Natural killer cell treated with Interleukin-12 subunit alpha and Interleukin-12 subunit beta and Interleukin-15 and Interleukin-18, amount 100 ng/mL, for 72 hours (primary cell): ENCODE results near the gene BRINP3. TPM values are rescaled to one million over a fixed set of nuclear protein-coding genes. Genes with fewer than 3 reads are reported as not detected.

Source experiments
- ATAC-seq, 2 donors: fragments of 150-1000 bp; cut with Tn5 transposase in 1 of 2; sonication (Bioruptor Pico), chemical (Tn5 transposase) in 1 of 2; 2 replicates each; pipeline ENCODE4 v1.10.0; 2021
- DNase-seq: peaks from one replicate; pipeline ENCODE4 v3.0.0; 2022; ENCODE audit warnings: low spot score
- H3K27ac Mint-ChIP-seq, 2 donors: 1 replicate in 1 of 2; 2 replicates in 1 of 2; pipeline ENCODE4 v1.8.0; 2022; ENCODE audit warnings: mixed read lengths in 2 of 2, mild to moderate bottlenecking in 1 of 2, moderate library complexity in 1 of 2
- H3K27me3 Mint-ChIP-seq, 2 donors: 1 replicate in 1 of 2; 2 replicates in 1 of 2; pipeline ENCODE4 v1.8.0; 2022; ENCODE audit warnings: mixed read lengths in 2 of 2
- H3K36me3 Mint-ChIP-seq: one replicate; pipeline ENCODE4 v1.8.0; 2022; ENCODE audit warnings: mixed read lengths
- H3K4me1 Mint-ChIP-seq, 2 donors: 1 replicate in 1 of 2; 2 replicates in 1 of 2; pipeline ENCODE4 v1.8.0; 2022; ENCODE audit warnings: low read depth in 2 of 2, mixed read lengths in 2 of 2, mild to moderate bottlenecking in 1 of 2
- H3K4me3 Mint-ChIP-seq: one replicate; pipeline ENCODE4 v1.8.0; 2022; ENCODE audit warnings: mixed read lengths
- H3K9me3 Mint-ChIP-seq: 2 replicates; pipeline ENCODE4 v1.8.0; 2022; ENCODE audit warnings: mixed read lengths
- total RNA-seq, 2 donors: library from RNA; stranded (reverse); gene quantifications; one replicate each; pipeline ENCODE4 v1.2.3, GENCODE V29; 2022

Gene BRINP3
- total RNA-seq, 2 donors from 2014 or later = not detected

GRCh38 chr1:190259424-190259823, 218.2 kb downstream of the BRINP3 start:
- Mint-ChIP-seq H3K4me1 (no peaks in the 10 kb centered on the region), H3K36me3 (peaks cover 14% of the 10 kb centered on the region), H3K4me3 (no peak overlapping the region), H3K27ac (no peak overlapping the region), H3K9me3 (peaks cover 20% of the 10 kb centered on the region), H3K27me3 (no peaks in the 10 kb centered on the region)
- DNase-seq (no peak), ATAC-seq (no peak)

- Mint-ChIP-seq H3K27me3 (no peaks in the 10 kb centered on the region), H3K4me3 (no peak overlapping the region), H3K27ac (no peak overlapping the region), H3K36me3 (peaks cover 14% of the 10 kb centered on the region), H3K9me3 (peaks cover 25% of the 10 kb centered on the region), H3K4me1 (no peaks in the 10 kb centered on the region)
- DNase-seq = no peak
- ATAC-seq = no peak
These were observed 219.7 kb downstream of the BRINP3 start for GRCh38 chr1:190258003-190258402.

GRCh38 chr1:190252046-190252445, 225.6 kb downstream of the BRINP3 start:
- no peak overlapping the region for H3K4me3 Mint-ChIP-seq

GRCh38 chr1:190250368-190250767, 227.3 kb downstream of the BRINP3 start:
- Mint-ChIP-seq H3K4me3 (no peak overlapping the region), H3K4me1 (no peaks in the 10 kb centered on the region), H3K27ac (no peak overlapping the region), H3K27me3 (no peaks in the 10 kb centered on the region), H3K9me3 (peaks cover 16% of the 10 kb centered on the region), H3K36me3 (peaks cover 6% of the 10 kb centered on the region)
- no peak for ATAC-seq
- DNase-seq = no peak

More at GRCh38 chr1:190252046-190252445, 225.6 kb downstream of the BRINP3 start:
- H3K27me3 Mint-ChIP-seq = no peaks in the 10 kb centered on the region
- H3K9me3 Mint-ChIP-seq = peaks cover 25% of the 10 kb centered on the region
- DNase-seq (no peak), ATAC-seq (no peak)
- no peak overlapping the region for H3K27ac Mint-ChIP-seq
- no peaks in the 10 kb centered on the region for H3K4me1 Mint-ChIP-seq
- H3K36me3 Mint-ChIP-seq = peaks cover 16% of the 10 kb centered on the region

GRCh38 chr1:190244406-190244805, 233.3 kb downstream of the BRINP3 start:
- Mint-ChIP-seq H3K36me3 (peaks cover 5% of the 10 kb centered on the region), H3K4me1 (no peaks in the 10 kb centered on the region), H3K4me3 (no peak overlapping the region), H3K27me3 (no peaks in the 10 kb centered on the region), H3K27ac (no peak overlapping the region), H3K9me3 (peaks cover 6% of the 10 kb centered on the region)
- no peak for DNase-seq
- no peak for ATAC-seq

GRCh38 chr1:190243056-190243455, 234.6 kb downstream of the BRINP3 start:
- no peak overlapping the region for H3K27ac Mint-ChIP-seq
- H3K4me3 Mint-ChIP-seq = no peak overlapping the region
- H3K36me3 Mint-ChIP-seq = peaks cover 5% of the 10 kb centered on the region
- ATAC-seq (no peak), DNase-seq (no peak)
- no peaks in the 10 kb centered on the region for H3K27me3 Mint-ChIP-seq
- H3K9me3 Mint-ChIP-seq = peaks cover 10% of the 10 kb centered on the region
- no peaks in the 10 kb centered on the region for H3K4me1 Mint-ChIP-seq

GRCh38 chr1:190226006-190226405, 251.7 kb downstream of the BRINP3 start:
- Mint-ChIP-seq H3K9me3 (peaks cover 21% of the 10 kb centered on the region), H3K4me1 (no peaks in the 10 kb centered on the region), H3K27ac (no peak overlapping the region), H3K27me3 (no peaks in the 10 kb centered on the region), H3K36me3 (peaks cover 3% of the 10 kb centered on the region), H3K4me3 (no peak overlapping the region)
- DNase-seq = no peak
- ATAC-seq = no peak

GRCh38 chr1:190212450-190212849, 265.2 kb downstream of the BRINP3 start:
- DNase-seq (no peak), ATAC-seq (no peak)
- Mint-ChIP-seq H3K36me3 (no peaks in the 10 kb centered on the region), H3K27me3 (no peaks in the 10 kb centered on the region), H3K27ac (no peak overlapping the region), H3K9me3 (peaks cover 5% of the 10 kb centered on the region), H3K4me3 (no peak overlapping the region), H3K4me1 (no peaks in the 10 kb centered on the region)

- Mint-ChIP-seq H3K4me3 (no peak overlapping the region), H3K4me1 (no peaks in the 10 kb centered on the region), H3K36me3 (peaks cover 4% of the 10 kb centered on the region), H3K27ac (no peak overlapping the region), H3K9me3 (peaks cover 11% of the 10 kb centered on the region), H3K27me3 (no peaks in the 10 kb centered on the region)
- no peak for ATAC-seq
- DNase-seq = no peak
These were observed 269.9 kb downstream of the BRINP3 start for GRCh38 chr1:190207733-190208132.

GRCh38 chr1:190205713-190206112, 272.0 kb downstream of the BRINP3 start:
- ATAC-seq (no peak), DNase-seq (no peak)
- Mint-ChIP-seq H3K9me3 (peaks cover 14% of the 10 kb centered on the region), H3K27me3 (no peaks in the 10 kb centered on the region), H3K27ac (no peak overlapping the region), H3K4me1 (no peaks in the 10 kb centered on the region), H3K36me3 (peaks cover 9% of the 10 kb centered on the region), H3K4me3 (no peak overlapping the region)

GRCh38 chr1:190196020-190196419, 281.6 kb downstream of the BRINP3 start:
- H3K27ac Mint-ChIP-seq = no peak overlapping the region
- H3K4me1 Mint-ChIP-seq = no peaks in the 10 kb centered on the region
- H3K27me3 Mint-ChIP-seq = no peaks in the 10 kb centered on the region
- ATAC-seq = no peak
- peaks cover 17% of the 10 kb centered on the region for H3K36me3 Mint-ChIP-seq
- peaks cover 22% of the 10 kb centered on the region for H3K9me3 Mint-ChIP-seq
- no peak overlapping the region for H3K4me3 Mint-ChIP-seq
- no peak for DNase-seq

- DNase-seq (no peak), ATAC-seq (no peak)
- H3K27me3 Mint-ChIP-seq = no peaks in the 10 kb centered on the region
- peaks cover 11% of the 10 kb centered on the region for H3K9me3 Mint-ChIP-seq
- no peak overlapping the region for H3K4me3 Mint-ChIP-seq
- no peaks in the 10 kb centered on the region for H3K4me1 Mint-ChIP-seq
- no peak overlapping the region for H3K27ac Mint-ChIP-seq
- H3K36me3 Mint-ChIP-seq = peaks cover 7% of the 10 kb centered on the region
These were observed 284.1 kb downstream of the BRINP3 start for GRCh38 chr1:190193508-190194115.

- no peak for ATAC-seq
- no peaks in the 10 kb centered on the region for H3K27me3 Mint-ChIP-seq
- H3K27ac Mint-ChIP-seq = no peak overlapping the region
- no peak for DNase-seq
- no peak overlapping the region for H3K4me3 Mint-ChIP-seq
- H3K4me1 Mint-ChIP-seq = no peaks in the 10 kb centered on the region
- H3K9me3 Mint-ChIP-seq = peaks cover 10% of the 10 kb centered on the region
- H3K36me3 Mint-ChIP-seq = peaks cover 5% of the 10 kb centered on the region
These were observed 285.0 kb downstream of the BRINP3 start for GRCh38 chr1:190192627-190193026.

- H3K4me1 Mint-ChIP-seq = no peaks in the 10 kb centered on the region
- H3K9me3 Mint-ChIP-seq = peaks cover 7% of the 10 kb centered on the region
- no peak overlapping the region for H3K27ac Mint-ChIP-seq
- no peaks in the 10 kb centered on the region for H3K27me3 Mint-ChIP-seq
- H3K4me3 Mint-ChIP-seq = no peak overlapping the region
- ATAC-seq (no peak), DNase-seq (no peak)
- H3K36me3 Mint-ChIP-seq = no peaks in the 10 kb centered on the region
These were observed 294.1 kb downstream of the BRINP3 start for GRCh38 chr1:190183588-190183987.

GRCh38 chr1:190179817-190180216, 297.8 kb downstream of the BRINP3 start:
- H3K4me3 Mint-ChIP-seq = no peak overlapping the region
- no peaks in the 10 kb centered on the region for H3K4me1 Mint-ChIP-seq
- H3K27ac Mint-ChIP-seq = no peak overlapping the region

More at GRCh38 chr1:190179817-190180216, 297.8 kb downstream of the BRINP3 start:
- Mint-ChIP-seq H3K27me3 (no peaks in the 10 kb centered on the region), H3K36me3 (no peaks in the 10 kb centered on the region), H3K9me3 (peaks cover 12% of the 10 kb centered on the region)
- ATAC-seq (no peak), DNase-seq (no peak)
